Measurements from ENCODE around the gene C1QA. TPM values are rescaled to one million over a fixed set of nuclear protein-coding genes. Genes with fewer than 3 reads are reported as not detected.

The C1QA gene
- total and polyA plus RNA-seq, 2 experiments from 2014 or later, result not detected

DNA sequence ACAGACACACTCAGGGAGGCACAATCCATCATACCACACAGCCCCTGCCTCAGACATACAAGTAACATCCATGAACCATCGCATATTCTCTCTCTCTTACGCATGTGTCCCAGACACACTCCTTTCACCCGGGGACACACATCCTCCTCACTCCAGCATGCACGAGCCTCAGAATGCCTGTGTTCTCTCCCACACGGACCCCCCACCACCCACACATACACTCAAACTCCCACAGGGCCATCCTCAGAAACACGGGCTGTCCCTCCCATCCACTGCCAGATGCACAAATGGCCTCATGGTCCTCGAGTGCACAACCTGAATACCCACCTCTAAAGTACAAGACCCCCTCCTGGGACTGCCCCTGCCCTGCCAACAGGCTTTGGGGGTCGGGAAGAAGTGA is 4.8 kb downstream of the C1QA start:
- DNase-seq (ENCODE audit: low read depth in 1 of 2, low spot score in 1 of 2), result no peak
- H3K9me3 ChIP-seq (ENCODE audit: low read depth), result no peaks in the 10 kb centered on the region
- H3K4me1 ChIP-seq (ENCODE audit: low read depth), result no peaks in the 10 kb centered on the region
- H3K27ac ChIP-seq, result no peak overlapping the region
- TF ChIP-seq, protein P1, sequence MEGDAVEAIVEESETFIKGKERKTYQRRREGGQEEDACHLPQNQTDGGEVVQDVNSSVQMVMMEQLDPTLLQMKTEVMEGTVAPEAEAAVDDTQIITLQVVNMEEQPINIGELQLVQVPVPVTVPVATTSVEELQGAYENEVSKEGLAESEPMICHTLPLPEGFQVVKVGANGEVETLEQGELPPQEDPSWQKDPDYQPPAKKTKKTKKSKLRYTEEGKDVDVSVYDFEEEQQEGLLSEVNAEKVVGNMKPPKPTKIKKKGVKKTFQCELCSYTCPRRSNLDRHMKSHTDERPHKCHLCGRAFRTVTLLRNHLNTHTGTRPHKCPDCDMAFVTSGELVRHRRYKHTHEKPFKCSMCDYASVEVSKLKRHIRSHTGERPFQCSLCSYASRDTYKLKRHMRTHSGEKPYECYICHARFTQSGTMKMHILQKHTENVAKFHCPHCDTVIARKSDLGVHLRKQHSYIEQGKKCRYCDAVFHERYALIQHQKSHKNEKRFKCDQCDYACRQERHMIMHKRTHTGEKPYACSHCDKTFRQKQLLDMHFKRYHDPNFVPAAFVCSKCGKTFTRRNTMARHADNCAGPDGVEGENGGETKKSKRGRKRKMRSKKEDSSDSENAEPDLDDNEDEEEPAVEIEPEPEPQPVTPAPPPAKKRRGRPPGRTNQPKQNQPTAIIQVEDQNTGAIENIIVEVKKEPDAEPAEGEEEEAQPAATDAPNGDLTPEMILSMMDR (IDR thresholded peaks at IDR 0.05; ENCODE audit: low read depth, low read length), result no peak
- H3K27me3 ChIP-seq, result peaks cover 27% of the 10 kb centered on the region
- no peak overlapping the region for H3K4me3 ChIP-seq
- no peaks in the 10 kb centered on the region for H3K36me3 ChIP-seq

DNA sequence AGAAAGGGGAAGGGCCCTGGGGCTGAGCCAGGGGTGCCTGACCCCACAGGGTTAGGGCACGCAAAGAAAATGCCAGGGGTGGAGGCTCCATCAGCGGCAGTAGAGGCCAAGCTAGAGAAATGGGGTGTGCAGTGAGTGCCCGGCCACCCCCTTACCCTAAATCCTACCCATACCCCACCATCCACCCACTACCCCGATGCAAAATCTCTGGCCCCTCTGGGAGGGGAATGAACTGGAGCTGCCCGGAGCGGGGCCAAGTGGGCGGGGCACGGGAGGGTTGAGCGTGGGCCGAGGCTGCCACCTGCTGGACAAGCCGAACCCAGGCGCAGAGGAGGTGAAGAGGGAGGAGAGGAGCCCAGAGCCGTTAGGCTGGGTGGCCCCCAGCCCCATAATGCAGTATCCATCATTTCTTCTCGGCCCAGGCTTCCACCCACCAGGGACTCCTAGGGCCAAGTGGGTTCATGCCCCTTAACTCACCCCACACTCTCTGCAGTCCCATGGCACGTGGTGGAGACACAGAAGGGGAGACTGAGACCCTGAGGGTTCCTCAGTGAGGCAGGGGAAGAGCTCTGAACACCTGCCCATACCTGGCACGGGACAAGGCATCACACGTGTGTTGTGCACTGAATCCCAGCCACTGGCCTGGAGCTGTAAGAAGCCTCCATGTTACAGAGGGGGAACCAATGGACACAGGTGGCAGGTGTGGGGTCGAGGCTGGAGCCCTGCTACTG is 5.6 kb downstream of the C1QA start:
- Histone ChIP-seq H3K9me3 (ENCODE audit: low read depth) (no peaks in the 10 kb centered on the region), H3K27me3 (peaks cover 28% of the 10 kb centered on the region), H3K36me3 (no peaks in the 10 kb centered on the region), H3K4me1 (ENCODE audit: low read depth) (no peaks in the 10 kb centered on the region), H3K4me3 (no peak overlapping the region), H3K27ac (no peak overlapping the region)
- DNase-seq (ENCODE audit: low read depth in 1 of 2, low spot score in 1 of 2), result peak; percentile 63 to 84
- TF ChIP-seq, protein P1 (IDR thresholded peaks at IDR 0.05; ENCODE audit: low read depth, low read length), result peak; percentile 93

DNA sequence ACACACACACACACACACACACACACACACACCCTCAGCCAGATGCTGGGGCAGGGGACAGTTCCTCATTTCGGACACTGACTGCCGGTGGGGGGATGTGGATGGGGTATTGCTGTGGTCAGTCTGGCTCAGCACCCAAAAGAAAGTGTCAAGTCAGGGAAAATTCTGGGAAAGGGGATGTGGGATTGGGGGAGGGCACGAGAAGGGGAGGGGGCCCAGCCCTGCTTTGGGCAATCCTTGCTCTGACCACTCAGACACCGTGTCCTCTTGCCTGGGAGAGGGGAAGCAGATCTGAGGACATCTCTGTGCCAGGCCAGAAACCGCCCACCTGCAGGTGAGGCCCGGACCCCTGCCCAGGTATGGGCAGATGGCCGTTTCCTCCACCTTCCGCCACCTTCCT is 7.0 kb downstream of the C1QA start, which contains the start of gene C1QC:
Gene C1QC, plus strand, starts transcription at position 253 of the 400 bp plus-strand sequence. CDS start 391 bp downstream, outside the sequence.
- Histone ChIP-seq H3K27ac (no peak within 1 kb of the TSS), H3K4me3 (no peak within 1 kb of the TSS), H3K36me3 (no peaks in the 10 kb centered on the region), H3K9me3 (ENCODE audit: low read depth) (no peaks in the 10 kb centered on the region), H3K4me1 (ENCODE audit: low read depth) (no peaks in the 10 kb centered on the region), H3K27me3 (peaks cover 26% of the 10 kb centered on the region)
- no peak for DNase-seq (ENCODE audit: low read depth in 1 of 2, low spot score in 1 of 2)
- TF ChIP-seq, protein P1 (IDR thresholded peaks at IDR 0.05; ENCODE audit: low read depth, low read length), result no peak

DNA sequence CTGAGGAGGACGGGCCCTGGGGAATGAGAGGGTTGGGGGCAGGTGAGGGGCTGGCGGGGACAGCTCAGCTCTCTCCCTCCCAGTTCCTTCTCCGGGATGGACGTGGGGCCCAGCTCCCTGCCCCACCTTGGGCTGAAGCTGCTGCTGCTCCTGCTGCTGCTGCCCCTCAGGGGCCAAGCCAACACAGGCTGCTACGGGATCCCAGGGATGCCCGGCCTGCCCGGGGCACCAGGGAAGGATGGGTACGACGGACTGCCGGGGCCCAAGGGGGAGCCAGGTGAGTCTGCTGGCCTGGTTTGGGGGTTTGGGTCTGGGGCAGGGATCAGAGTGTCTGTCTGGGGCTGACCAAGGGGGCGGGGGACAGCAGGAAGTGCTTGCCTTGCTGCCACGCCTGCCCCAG is 7.5 kb downstream of the C1QA start:
- Histone ChIP-seq H3K27me3 (peaks cover 26% of the 10 kb centered on the region), H3K36me3 (no peaks in the 10 kb centered on the region), H3K4me1 (ENCODE audit: low read depth) (no peaks in the 10 kb centered on the region), H3K9me3 (ENCODE audit: low read depth) (no peaks in the 10 kb centered on the region), H3K4me3 (no peak overlapping the region), H3K27ac (no peak overlapping the region)
- TF ChIP-seq, protein P1 (IDR thresholded peaks at IDR 0.05; ENCODE audit: low read depth, low read length), result no peak
- no peak for DNase-seq (ENCODE audit: low read depth in 1 of 2, low spot score in 1 of 2)

DNA sequence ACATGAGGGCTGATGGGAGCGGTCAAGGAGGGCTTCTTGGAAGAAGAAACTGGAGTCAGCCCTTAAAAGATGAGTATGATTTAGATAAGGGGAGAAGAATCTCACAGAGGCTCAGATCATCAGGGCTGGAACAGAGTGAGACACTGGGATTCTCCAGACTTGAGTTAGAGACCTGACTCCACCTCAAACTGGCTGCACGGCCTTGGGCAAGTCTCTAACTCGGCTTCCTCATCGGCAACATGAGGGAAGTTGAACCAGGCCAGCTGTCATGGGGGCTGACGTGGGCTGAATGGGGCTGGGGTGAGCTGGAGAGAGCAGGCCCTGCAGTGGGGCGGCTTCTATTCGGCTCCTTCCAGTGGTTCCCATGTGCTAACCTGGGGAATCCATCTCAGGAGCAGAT is 9.5 kb downstream of the C1QA start:
- TF ChIP-seq, protein P1 (IDR thresholded peaks at IDR 0.05; ENCODE audit: low read depth, low read length), result no peak
- no peak for DNase-seq (ENCODE audit: low read depth in 1 of 2, low spot score in 1 of 2)
- Histone ChIP-seq H3K4me1 (ENCODE audit: low read depth) (no peaks in the 10 kb centered on the region), H3K27me3 (peaks cover 26% of the 10 kb centered on the region), H3K4me3 (no peak overlapping the region), H3K27ac (no peak overlapping the region), H3K9me3 (ENCODE audit: low read depth) (no peaks in the 10 kb centered on the region), H3K36me3 (no peaks in the 10 kb centered on the region)
